CD14-positive monocyte (primary cell): Measurements from ENCODE around the gene SLC1A1. TPM values are rescaled to one million over a fixed set of nuclear protein-coding genes. Genes with fewer than 3 reads are reported as not detected.

Experiments used
- DNase-seq, 3 donors: peaks; one replicate each; pipeline ENCODE4 v3.0.0-alpha.2; 2011 to 2022
- H2AFZ ChIP-seq: 2 replicates; pipeline ENCODE4 v1.6.0; 2012; ENCODE audit warnings: mild to moderate bottlenecking, low read depth, low read length, inconsistent platforms; ENCODE audit not compliant: insufficient read depth, poor library complexity, severe bottlenecking
- H3K27ac ChIP-seq, 2 donors: 1 replicate in 1 of 2; 2 replicates in 1 of 2; pipeline ENCODE4 v1.5.1; 2012 to 2013; ENCODE audit warnings: low read length in 2 of 2, control low read depth in 1 of 2, inconsistent platforms in 1 of 2, low read depth in 1 of 2, mild to moderate bottlenecking in 1 of 2
- H3K27me3 ChIP-seq, 2 donors: one replicate each; pipeline versions ENCODE4 v1.6.0 to v1.6.1; 2011 to 2013; ENCODE audit warnings: low read length in 2 of 2; ENCODE audit not compliant: control insufficient read depth in 2 of 2, insufficient read depth in 2 of 2
- H3K36me3 ChIP-seq, 2 donors: replicated peaks in 1 of 2; 1 replicate in 1 of 2; 2 replicates in 1 of 2; pipeline versions ENCODE4 v1.5.1 to v1.6.1; 2012 to 2013; ENCODE audit warnings: low read length in 2 of 2, control low read depth in 1 of 2, inconsistent platforms in 1 of 2, mild to moderate bottlenecking in 1 of 2; ENCODE audit not compliant: insufficient read depth in 2 of 2, control insufficient read depth in 1 of 2
- H3K4me1 ChIP-seq, 2 donors: 1 replicate in 1 of 2; 2 replicates in 1 of 2; pipeline versions ENCODE4 v1.5.1 to v1.6.1; 2012 to 2013; ENCODE audit warnings: low read length in 2 of 2, control low read depth in 1 of 2, inconsistent platforms in 1 of 2, mild to moderate bottlenecking in 1 of 2, moderate library complexity in 1 of 2; ENCODE audit not compliant: insufficient read depth in 2 of 2, control insufficient read depth in 1 of 2
- H3K4me2 ChIP-seq: replicated peaks from 2 replicates; pipeline ENCODE3; 2012; ENCODE audit warnings: low read length, moderate library complexity, mild to moderate bottlenecking; ENCODE audit not compliant: poor library complexity, severe bottlenecking; ENCODE audit errors: extremely low read depth
- H3K4me3 ChIP-seq, 3 experiments: fragments of 200-600 bp in 1 of 3; sonication (generic) in 1 of 3; replicated peaks in 1 of 3; 1 replicate in 2 of 3; 2 replicates in 1 of 3; pipeline ENCODE4 v1.5.1; 2011 to 2013; ENCODE audit warnings: low read length in 3 of 3, mild to moderate bottlenecking in 3 of 3, control low read depth in 2 of 3, low read depth in 2 of 3, inconsistent platforms in 1 of 3, moderate library complexity in 1 of 3
- H3K79me2 ChIP-seq: 2 replicates; pipeline ENCODE4 v1.6.0; 2012; ENCODE audit warnings: mild to moderate bottlenecking, control low read depth, inconsistent platforms, low read length, moderate library complexity; ENCODE audit not compliant: insufficient read depth
- H3K9ac ChIP-seq: 2 replicates; pipeline ENCODE4 v1.6.0; 2017; ENCODE audit warnings: low read length, mild to moderate bottlenecking; ENCODE audit not compliant: insufficient read depth, poor library complexity, severe bottlenecking
- H3K9me3 ChIP-seq, 2 donors: replicated peaks in 1 of 2; 1 replicate in 1 of 2; 2 replicates in 1 of 2; pipeline versions ENCODE4 v1.5.1 to v1.6.1; 2012 to 2013; ENCODE audit warnings: low read length in 2 of 2, control low read depth in 1 of 2; ENCODE audit not compliant: control insufficient read depth in 1 of 2, insufficient read depth in 1 of 2
- H4K20me1 ChIP-seq: 2 replicates; pipeline ENCODE4 v1.6.0; 2012; ENCODE audit warnings: mild to moderate bottlenecking, low read length, control low read depth, moderate library complexity; ENCODE audit not compliant: insufficient read depth
- H3K27ac Mint-ChIP-seq, 7 donors: one replicate each; pipeline ENCODE4 v1.8.0; 2020; ENCODE audit warnings: mild to moderate bottlenecking in 7 of 7, mixed read lengths in 7 of 7, moderate library complexity in 6 of 7, inconsistent platforms in 2 of 7
- H3K27me3 Mint-ChIP-seq, 3 donors: one replicate each; pipeline ENCODE4 v1.8.0; 2021 to 2022; ENCODE audit warnings: low read depth in 3 of 3, mild to moderate bottlenecking in 3 of 3, mixed read lengths in 3 of 3, moderate library complexity in 3 of 3, inconsistent platforms in 1 of 3
- H3K36me3 Mint-ChIP-seq, 2 donors: one replicate each; pipeline ENCODE4 v1.8.0; 2020; ENCODE audit warnings: mixed read lengths in 2 of 2, inconsistent platforms in 1 of 2, mild to moderate bottlenecking in 1 of 2
- H3K4me1 Mint-ChIP-seq: one replicate; pipeline ENCODE4 v1.8.0; 2020; ENCODE audit warnings: mild to moderate bottlenecking, mixed read lengths
- H3K4me3 Mint-ChIP-seq, 2 donors: one replicate each; pipeline ENCODE4 v1.8.0; 2020; ENCODE audit warnings: mild to moderate bottlenecking in 2 of 2, mixed read lengths in 2 of 2, moderate library complexity in 1 of 2
- H3K9me3 Mint-ChIP-seq, 7 donors: one replicate each; pipeline ENCODE4 v1.8.0; 2020 to 2022; ENCODE audit warnings: mixed read lengths in 7 of 7, mild to moderate bottlenecking in 6 of 7, moderate library complexity in 6 of 7, inconsistent platforms in 2 of 7
- CTCF ChIP-seq: fragments of 200-600 bp; IDR thresholded peaks from one replicate; pipeline ENCODE4 v1.8.0; 2022; ENCODE audit warnings: antibody characterized with exemption, mild to moderate bottlenecking
- WGBS: methylation state at CpG from one replicate; pipeline ENCODE4 v1.1.5; 2013; ENCODE audit warnings: missing lambda C conversion rate; ENCODE audit not compliant: insufficient coverage; 5-methylcytosine and 5-hydroxymethylcytosine counted together
- intact Hi-C, 2 donors: fragments of 100-400 bp; cut with micrococcal nuclease; formaldehyde crosslinking; loops; one replicate each; pipeline versions ENCODE4 v1.15.0 to v1.15.1; 2023
- polyA plus RNA-seq, 3 donors: library from polyadenylated mRNA; depleted of rRNA in 1 of 3; unstranded in 2 of 3; stranded (reverse) in 1 of 3; fragments of 300-500 nt in 2 of 3; fragments of >200 nt in 1 of 3; fragmentation: Illumina TruSeq in 2 of 3; gene quantifications; 1 replicate in 2 of 3; 2 replicates in 1 of 3; pipeline ENCODE4 v1.2.3, GENCODE V29; 2012 to 2021

The SLC1A1 gene
- polyA plus RNA-seq, 3 donors = not detected

GRCh38 chr9:4540425-4540824 is 50.2 kb downstream of the SLC1A1 start:
- Histone ChIP-seq H3K4me1 (no peaks in the 10 kb centered on the region), H2AFZ (no peak overlapping the region), H4K20me1 (no peaks in the 10 kb centered on the region), H3K36me3 (no peaks in the 10 kb centered on the region), H3K27ac (no peak overlapping the region), H3K4me2 (no peak overlapping the region), H3K9me3 (peaks cover 0 to 8% of the 10 kb centered on the region in 2 donors), H3K4me3 (no peak overlapping the region), H3K9ac (no peak overlapping the region), H3K27me3 (no peaks in the 10 kb centered on the region), H3K79me2 (no peaks in the 10 kb centered on the region)
- H3K27me3 Mint-ChIP-seq = peaks cover 4 to 9% (median 8%) of the 10 kb centered on the region in 3 donors
- intact Hi-C loops = no loop called here
- no peak overlapping the region for H3K27ac Mint-ChIP-seq
- no peak for DNase-seq
- H3K4me3 Mint-ChIP-seq = no peak overlapping the region
- H3K36me3 Mint-ChIP-seq = no peaks in the 10 kb centered on the region
- WGBS = 94% methylated on average over 6 of the region's 8 CpGs
- H3K4me1 Mint-ChIP-seq = no peaks in the 10 kb centered on the region
- peaks cover 0 to 11% (median 5%) of the 10 kb centered on the region in 7 donors for H3K9me3 Mint-ChIP-seq
- TF ChIP-seq CTCF = no peak

GRCh38 chr9:4541281-4541680 is 51.0 kb downstream of the SLC1A1 start:
- no peak overlapping the region for H3K9ac ChIP-seq
- intact Hi-C loops = no loop called here
- WGBS = no CpG with 5 or more reads among the region's 3 CpGs

More at GRCh38 chr9:4541281-4541680, 51.0 kb downstream of the SLC1A1 start:
- no peaks in the 10 kb centered on the region for H3K4me1 ChIP-seq
- Mint-ChIP-seq H3K27me3 (peaks cover 4 to 9% (median 8%) of the 10 kb centered on the region in 3 donors), H3K4me3 (no peak overlapping the region), H3K27ac (no peak overlapping the region), H3K9me3 (peaks cover 0 to 11% (median 5%) of the 10 kb centered on the region in 7 donors), H3K36me3 (no peaks in the 10 kb centered on the region), H3K4me1 (no peaks in the 10 kb centered on the region)
- DNase-seq = no peak
- no peaks in the 10 kb centered on the region for H3K36me3 ChIP-seq
- TF ChIP-seq CTCF = no peak
- peaks cover 0 to 8% of the 10 kb centered on the region in 2 donors for H3K9me3 ChIP-seq
- H3K79me2 ChIP-seq = no peaks in the 10 kb centered on the region
- no peaks in the 10 kb centered on the region for H3K27me3 ChIP-seq
- H4K20me1 ChIP-seq = no peaks in the 10 kb centered on the region
- no peak overlapping the region for H3K4me2 ChIP-seq
- H2AFZ ChIP-seq = no peak overlapping the region
- H3K4me3 ChIP-seq = no peak overlapping the region
- H3K27ac ChIP-seq = no peak overlapping the region
